ENCODE results near the gene STAG3.

- TF ChIP-seq ZNF396 (CRISPR knock-in tag; IDR thresholded peaks at IDR 0.05; ENCODE audit: borderline replicate concordance) (no peak), GABPB1 (CRISPR knock-in tag; IDR thresholded peaks at IDR 0.05) (no peak), CTCF (IDR thresholded peaks at IDR 0.05) (no peak), NR1H2 (CRISPR knock-in tag; IDR thresholded peaks at IDR 0.05) (no peak), SP1 (CRISPR knock-in tag; conservative IDR thresholded peaks at IDR 0.05) (no peak), TEAD4 (CRISPR knock-in tag; IDR thresholded peaks at IDR 0.05) (no peak), FOXP4 (CRISPR knock-in tag; IDR thresholded peaks at IDR 0.05) (no peak)
These were observed 70.8 kb downstream of the STAG3 start for GRCh38 chr7:100248483-100248882.
